ENCODE measurements around the gene NSL1.

NSL1 gene

GRCh38 chr1:212691561-212692071 lies 100.0 kb downstream of the NSL1 start:
- no peak overlapping the region for H3K27ac ChIP-seq
- H3K4me3 ChIP-seq = no peak overlapping the region

GRCh38 chr1:212690816-212691403 lies 100.7 kb downstream of the NSL1 start:
- no peak overlapping the region for H3K27ac ChIP-seq
- H3K4me3 ChIP-seq = no peak overlapping the region

- no peak overlapping the region for H3K27ac ChIP-seq
- no peak overlapping the region for H3K4me3 ChIP-seq
Observed at GRCh38 chr1:212689758-212690529, 101.6 kb downstream of the NSL1 start.

GRCh38 chr1:212689196-212689725 lies 102.3 kb downstream of the NSL1 start:
- no peak overlapping the region for H3K4me3 ChIP-seq
- H3K27ac ChIP-seq = no peak overlapping the region

GRCh38 chr1:212688341-212689047 lies 103.1 kb downstream of the NSL1 start:
- no peak overlapping the region for H3K4me3 ChIP-seq
- H3K27ac ChIP-seq = no peak overlapping the region

- no peak overlapping the region for H3K4me3 ChIP-seq
- no peak overlapping the region for H3K27ac ChIP-seq
Observed at GRCh38 chr1:212687811-212688210, 103.8 kb downstream of the NSL1 start.

- H3K27ac ChIP-seq = no peak overlapping the region
- H3K4me3 ChIP-seq = no peak overlapping the region
Observed at GRCh38 chr1:212686591-212686990, 105.0 kb downstream of the NSL1 start.

- Histone ChIP-seq H3K4me3 (no peak overlapping the region), H3K27ac (no peak overlapping the region)
Observed at GRCh38 chr1:212686069-212686468, 105.5 kb downstream of the NSL1 start.

GRCh38 chr1:212685429-212685828 lies 106.1 kb downstream of the NSL1 start:
- H3K27ac ChIP-seq = no peak overlapping the region
- H3K4me3 ChIP-seq = no peak overlapping the region

- no peak overlapping the region for H3K4me3 ChIP-seq
- H3K27ac ChIP-seq = no peak overlapping the region
Observed at GRCh38 chr1:212684521-212685090, 107.0 kb downstream of the NSL1 start.

- Histone ChIP-seq H3K27ac (no peak overlapping the region), H3K4me3 (no peak overlapping the region)
Observed at GRCh38 chr1:212684076-212684475, 107.5 kb downstream of the NSL1 start.

- no peak overlapping the region for H3K4me3 ChIP-seq
- peak overlapping the region in 1 of 21 experiments; percentile 27 for H3K27ac ChIP-seq
Observed at GRCh38 chr1:212683357-212683722, 108.2 kb downstream of the NSL1 start.

GRCh38 chr1:212680680-212681389 lies 110.7 kb downstream of the NSL1 start:
- no peak overlapping the region for H3K4me3 ChIP-seq

GRCh38 chr1:212678456-212679410 lies 112.8 kb downstream of the NSL1 start:
- H3K27ac ChIP-seq = peak overlapping the region in 3 of 21 experiments; percentile 11 to 69 (median 31)
- no peak overlapping the region for H3K4me3 ChIP-seq

More at GRCh38 chr1:212680680-212681389, 110.7 kb downstream of the NSL1 start:
- no peak overlapping the region for H3K27ac ChIP-seq

- Histone ChIP-seq H3K27ac (peak overlapping the region in 1 of 21 experiments; percentile 69), H3K4me3 (no peak overlapping the region)
Observed at GRCh38 chr1:212677573-212677972, 114.0 kb downstream of the NSL1 start.

GRCh38 chr1:212677136-212677535 lies 114.4 kb downstream of the NSL1 start:
- H3K27ac ChIP-seq = no peak overlapping the region

More at GRCh38 chr1:212677136-212677535, 114.4 kb downstream of the NSL1 start:
- no peak overlapping the region for H3K4me3 ChIP-seq
